Activated CD8-positive, alpha-beta memory T cell treated with anti-CD3 and anti-CD28 coated beads, Interleukin-2, amount 50 U/mL, for 24 hours (primary cell): ENCODE measurements around the gene AP5B1.
"Not testable (repeated sequence)": the region's sequence is repeated elsewhere in the genome, so short reads cannot be mapped to it uniquely, and the experiment has no call there.

ENCODE experiments used
- DNase-seq: peaks from one replicate; pipeline ENCODE4 v3.0.0-alpha.2; 2020; ENCODE audit errors: extremely low read depth

AP5B1 gene

GRCh38 chr11:65786008-65786785 is 5.4 kb upstream of the AP5B1 start:
- DNase-seq = no peak

GRCh38 chr11:65785319-65786007 is 4.7 kb upstream of the AP5B1 start:
- DNase-seq = no peak

GRCh38 chr11:65782816-65783228 is 2.0 kb upstream of the AP5B1 start:
- no peak for DNase-seq

GRCh38 chr11:65781962-65782815 is 1.4 kb upstream of the AP5B1 start:
- DNase-seq = no peak

GRCh38 chr11:65781152-65781961 is 581 bp upstream of the AP5B1 start:
- DNase-seq = no peak

GRCh38 chr11:65779919-65780769 is 632 bp downstream of the AP5B1 start:
- DNase-seq = peak; percentile 36

- no peak for DNase-seq
These were observed 1.2 kb downstream of the AP5B1 start for GRCh38 chr11:65779669-65779918.

GRCh38 chr11:65778901-65779668 is 1.7 kb downstream of the AP5B1 start:
- DNase-seq = no peak

GRCh38 chr11:65778431-65778900 is 2.3 kb downstream of the AP5B1 start:
- no peak for DNase-seq

GRCh38 chr11:65777821-65778361 is 2.9 kb downstream of the AP5B1 start:
- no peak for DNase-seq

GRCh38 chr11:65777241-65777640 is 3.5 kb downstream of the AP5B1 start:
- no peak for DNase-seq

GRCh38 chr11:65776710-65777141 is 4.0 kb downstream of the AP5B1 start:
- DNase-seq = no peak

GRCh38 chr11:65776196-65776595 is 4.6 kb downstream of the AP5B1 start:
- no peak for DNase-seq

- DNase-seq = no peak
These were observed 6.1 kb downstream of the AP5B1 start for GRCh38 chr11:65774525-65775306.

GRCh38 chr11:65773784-65774411 is 6.9 kb downstream of the AP5B1 start:
- DNase-seq = no peak

GRCh38 chr11:65771589-65772112 is 9.1 kb downstream of the AP5B1 start:
- no peak for DNase-seq

- no peak for DNase-seq
These were observed 9.7 kb downstream of the AP5B1 start for GRCh38 chr11:65770951-65771567.

- DNase-seq = not testable (repeated sequence)
These were observed 13.0 kb downstream of the AP5B1 start for GRCh38 chr11:65767806-65768205.
